Ecto neural progenitor cell (in vitro differentiated cells): ENCODE results near the gene CA10.

Experiments
- DNase-seq: peaks from one replicate; pipeline ENCODE4 v3.0.0-alpha.2; 2018; ENCODE audit warnings: low spot score

Gene CA10

DNA sequence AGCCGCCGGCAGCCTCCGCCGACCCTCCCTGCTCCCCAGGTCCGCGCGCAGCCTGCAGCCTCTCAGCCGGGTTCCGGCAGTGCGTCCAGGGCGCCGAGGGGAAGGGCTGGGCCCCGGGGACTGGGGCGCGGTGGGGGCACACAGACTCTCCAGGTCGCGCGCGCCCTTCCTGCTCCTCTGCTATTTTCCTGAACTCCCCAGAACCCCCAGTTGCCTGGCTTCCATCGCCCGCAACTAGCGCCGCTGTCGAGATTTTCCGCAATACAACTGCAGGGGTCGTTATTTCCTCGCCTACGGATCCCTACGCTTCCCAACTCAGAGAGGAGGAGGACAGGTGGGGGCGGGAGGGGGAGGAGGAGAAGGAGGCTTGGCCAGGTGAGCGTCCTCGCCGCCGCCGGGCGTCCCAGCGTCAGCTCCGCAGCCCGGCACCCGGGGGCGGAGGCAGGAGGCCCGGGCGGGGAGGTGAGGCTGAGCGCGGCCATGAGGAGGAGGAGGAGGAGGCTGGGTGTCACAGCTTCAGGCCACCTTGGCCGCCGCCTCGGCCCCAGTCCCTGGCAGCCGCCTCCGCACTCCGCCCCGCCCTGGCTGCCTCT, at the start of gene CA10:
Gene CA10, minus strand, starts transcription at position 265 of the 593 bp plus-strand sequence.
- DNase-seq = peak; percentile 74

DNA sequence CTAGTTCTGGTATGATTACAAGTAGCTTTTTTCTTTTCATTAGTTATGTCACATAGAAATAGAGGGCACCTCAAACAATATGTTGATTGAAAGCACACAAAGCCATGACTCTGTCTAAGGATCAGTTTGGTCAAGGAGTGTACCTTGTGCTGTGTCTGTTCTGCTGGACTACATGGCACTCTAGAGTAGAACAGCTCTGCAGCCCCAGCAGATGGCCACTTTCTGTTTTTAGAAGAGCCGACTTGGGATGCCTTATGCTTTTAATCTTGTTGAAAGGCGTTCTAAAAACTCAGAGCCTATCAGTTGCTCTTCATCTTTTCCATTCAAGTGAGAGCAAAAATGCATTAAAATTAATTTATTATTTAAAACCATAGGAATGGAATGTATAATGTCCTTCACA, 49.3 kb upstream of the CA10 start:
- DNase-seq = no peak

DNA sequence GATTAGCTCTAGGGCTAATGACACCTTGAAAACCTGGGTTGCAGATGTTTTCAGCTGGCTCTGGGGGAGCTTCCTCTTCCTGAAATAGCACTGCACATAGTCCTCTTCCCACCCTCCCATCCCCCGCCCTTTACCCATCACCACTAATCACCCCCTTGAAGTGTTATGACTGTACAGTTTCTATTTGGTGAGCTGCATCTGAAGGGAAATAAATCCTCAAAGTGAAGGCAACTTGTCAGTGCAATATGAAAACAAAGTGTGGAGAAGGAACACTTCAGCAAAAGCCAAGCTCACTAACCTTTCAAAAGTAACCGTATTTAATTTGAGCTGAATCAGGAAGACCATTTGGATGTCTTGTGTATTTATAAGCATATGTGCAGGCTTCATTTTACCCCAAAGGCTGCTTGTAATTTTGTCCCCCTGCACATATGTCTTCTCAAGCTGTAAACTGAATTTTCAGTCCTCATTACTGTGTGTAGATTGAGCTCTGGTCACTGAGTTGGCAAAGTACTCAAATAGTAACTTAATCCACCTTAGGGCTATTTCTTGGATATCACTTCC, 44.1 kb upstream of the CA10 start:
- DNase-seq = no peak

DNA sequence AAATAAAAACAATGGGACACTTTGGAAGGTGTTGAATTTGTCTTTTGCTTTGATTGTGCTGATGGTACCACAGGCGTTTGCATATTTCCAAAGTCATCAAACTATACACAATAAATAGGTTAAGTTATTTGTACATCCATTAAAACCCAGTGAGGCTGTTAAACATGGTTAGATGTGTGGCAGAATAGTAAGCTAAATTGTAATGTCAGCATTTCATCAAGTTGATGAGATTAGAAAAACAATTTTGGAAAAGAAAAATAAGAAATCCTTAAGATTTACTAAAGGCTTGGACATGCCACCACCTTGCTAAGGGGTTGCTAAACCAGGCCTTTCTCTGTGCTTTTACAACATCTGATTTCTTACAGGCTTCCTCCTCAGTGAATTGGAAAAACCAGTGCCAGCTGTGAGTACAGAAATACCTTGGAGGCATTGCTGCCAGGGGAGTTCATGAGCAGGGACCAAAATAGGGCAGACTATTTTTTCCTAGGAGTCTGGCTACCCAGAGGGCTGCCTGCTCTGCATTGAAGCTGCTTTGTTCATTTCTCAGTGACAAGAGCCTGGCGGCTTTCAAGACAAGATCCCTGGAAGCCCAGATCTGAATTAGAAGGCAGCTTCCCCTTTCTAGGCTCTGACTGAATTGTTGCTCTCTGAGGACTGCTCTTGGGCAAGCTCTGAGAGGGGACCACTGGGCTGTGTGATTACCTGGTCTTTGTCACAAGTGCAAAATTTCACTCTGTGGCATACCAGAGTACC, 43.4 kb upstream of the CA10 start:
- no peak for DNase-seq

DNA sequence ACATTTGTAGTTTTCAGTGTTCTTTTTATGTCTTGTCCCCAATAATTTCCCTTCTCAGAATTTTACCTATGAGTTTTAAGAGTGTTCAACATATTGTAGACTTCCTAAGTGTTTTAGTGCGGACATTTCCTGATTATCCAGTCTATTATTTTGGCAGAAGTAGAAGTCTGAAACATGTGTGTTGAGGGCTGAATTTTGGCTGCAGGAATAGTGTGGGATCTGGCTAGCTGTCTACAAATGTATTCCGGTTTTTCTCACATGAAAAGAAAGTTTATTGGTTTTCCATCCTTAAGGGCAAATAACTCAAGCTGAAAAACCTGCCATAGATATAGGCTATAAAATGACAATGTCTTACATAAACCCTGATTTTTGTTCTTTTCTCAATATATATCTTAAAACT, 33.0 kb upstream of the CA10 start:
- no peak for DNase-seq

DNA sequence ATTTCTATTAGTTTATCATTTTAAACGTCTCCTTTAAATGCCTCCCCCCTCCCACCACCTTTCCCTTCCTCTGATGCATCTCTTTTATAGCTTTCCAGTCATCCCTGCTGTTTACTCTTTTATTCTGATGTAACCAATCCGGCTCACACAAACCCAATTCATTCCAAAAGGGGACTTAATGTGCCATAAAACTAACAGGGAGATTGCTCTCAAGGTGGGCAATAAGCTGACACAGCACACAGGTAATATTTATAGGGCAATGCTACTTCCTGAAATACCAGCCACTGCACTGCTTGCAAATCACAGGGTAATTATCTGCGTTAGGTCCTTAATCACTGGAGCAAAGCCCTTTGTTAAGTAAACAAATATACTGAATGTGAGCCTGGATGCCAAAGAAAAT, 23.3 kb upstream of the CA10 start:
- DNase-seq = no peak

DNA sequence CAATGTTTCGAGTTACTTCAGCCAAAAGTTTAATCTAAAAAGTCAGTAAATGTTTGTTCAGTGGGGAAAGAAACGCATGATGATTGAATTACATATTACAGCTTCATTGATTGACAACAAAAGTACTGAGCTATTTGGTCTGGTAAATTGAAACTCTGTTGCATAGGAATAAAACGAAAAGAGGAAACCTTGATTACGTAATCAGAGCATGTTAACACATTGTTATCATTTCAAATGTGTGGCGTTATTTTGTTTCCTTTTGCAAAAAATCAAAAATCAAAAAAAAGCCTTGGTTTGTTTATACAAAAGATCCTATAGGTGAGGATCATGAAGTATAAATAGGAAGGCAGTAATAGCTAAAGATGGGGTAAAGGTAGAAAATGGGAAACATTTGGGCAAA, 19.5 kb upstream of the CA10 start:
- DNase-seq = no peak

DNA sequence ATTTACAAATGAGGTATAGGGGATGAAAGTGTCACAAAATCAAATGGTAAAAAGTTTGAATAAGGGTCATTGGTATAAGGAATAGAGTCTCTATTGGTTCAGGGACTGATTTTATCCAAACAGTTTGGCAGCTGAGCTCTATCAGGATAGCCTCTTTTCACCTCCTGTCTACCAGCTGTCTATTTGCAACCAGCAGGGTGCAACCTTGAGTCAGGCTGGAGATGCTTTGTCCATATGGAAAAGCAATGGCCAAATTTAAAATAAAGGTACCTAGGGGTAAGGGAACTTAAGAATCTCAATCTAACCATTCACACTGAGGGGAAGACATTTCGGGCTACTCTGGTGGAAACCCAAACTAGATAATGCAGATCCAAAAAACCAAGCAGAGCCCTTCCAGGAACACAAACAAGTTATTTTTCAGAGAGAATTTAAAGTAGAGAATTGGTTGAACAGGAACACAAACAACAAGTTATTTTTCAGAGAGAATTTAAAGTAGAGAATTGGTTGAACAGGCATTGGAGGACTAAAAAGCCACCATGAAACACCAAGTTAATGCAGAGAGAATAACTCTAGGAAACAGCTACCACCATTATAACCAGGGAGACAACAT, 12.6 kb upstream of the CA10 start:
- DNase-seq = peak; percentile 54

GRCh38 chr17:52160136-52160567, 1.6 kb upstream of the CA10 start:
- no peak for DNase-seq

DNA sequence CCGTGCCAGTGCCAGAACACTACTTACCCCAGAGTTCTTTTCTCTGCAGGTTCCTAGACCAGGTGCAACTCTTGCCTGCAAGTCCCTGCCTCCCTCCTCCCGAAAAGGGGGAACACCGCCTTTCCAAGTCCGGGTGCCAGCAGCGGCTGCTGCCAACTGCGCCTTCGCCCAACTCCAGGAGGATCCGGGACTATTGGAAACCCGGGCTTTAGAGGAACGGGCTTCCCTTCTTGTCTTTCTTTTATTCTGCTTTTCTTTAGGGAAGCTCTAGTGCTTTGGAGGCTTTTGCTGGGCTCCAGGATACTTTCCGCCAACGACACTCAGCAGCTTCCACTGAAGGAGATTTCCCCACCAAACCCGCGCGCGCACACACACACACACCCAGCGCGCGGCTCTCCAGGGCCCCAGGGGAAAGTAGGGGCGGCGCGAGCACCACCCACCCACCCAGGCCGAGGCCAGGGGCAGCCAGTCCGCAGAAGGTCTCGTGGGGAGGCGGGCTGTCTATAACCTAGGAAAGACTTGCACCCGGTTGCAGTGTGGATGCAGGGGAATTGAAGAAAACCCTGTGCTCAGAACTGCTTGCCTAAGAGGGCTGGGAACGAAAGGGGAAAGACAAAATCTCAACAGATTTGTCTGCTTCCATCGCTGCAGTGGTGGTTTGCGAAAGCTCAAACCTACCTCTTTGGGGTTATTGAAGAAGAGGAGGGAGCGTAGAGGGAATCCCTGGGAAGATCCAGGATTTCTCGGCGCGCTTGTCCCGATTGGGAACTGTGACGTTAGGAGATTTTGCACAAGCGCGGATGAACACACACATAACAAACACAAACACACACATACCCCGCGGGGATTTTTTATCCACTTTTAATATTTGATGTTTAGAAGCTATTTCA, 977 bp upstream of the CA10 start:
- DNase-seq = no peak

DNA sequence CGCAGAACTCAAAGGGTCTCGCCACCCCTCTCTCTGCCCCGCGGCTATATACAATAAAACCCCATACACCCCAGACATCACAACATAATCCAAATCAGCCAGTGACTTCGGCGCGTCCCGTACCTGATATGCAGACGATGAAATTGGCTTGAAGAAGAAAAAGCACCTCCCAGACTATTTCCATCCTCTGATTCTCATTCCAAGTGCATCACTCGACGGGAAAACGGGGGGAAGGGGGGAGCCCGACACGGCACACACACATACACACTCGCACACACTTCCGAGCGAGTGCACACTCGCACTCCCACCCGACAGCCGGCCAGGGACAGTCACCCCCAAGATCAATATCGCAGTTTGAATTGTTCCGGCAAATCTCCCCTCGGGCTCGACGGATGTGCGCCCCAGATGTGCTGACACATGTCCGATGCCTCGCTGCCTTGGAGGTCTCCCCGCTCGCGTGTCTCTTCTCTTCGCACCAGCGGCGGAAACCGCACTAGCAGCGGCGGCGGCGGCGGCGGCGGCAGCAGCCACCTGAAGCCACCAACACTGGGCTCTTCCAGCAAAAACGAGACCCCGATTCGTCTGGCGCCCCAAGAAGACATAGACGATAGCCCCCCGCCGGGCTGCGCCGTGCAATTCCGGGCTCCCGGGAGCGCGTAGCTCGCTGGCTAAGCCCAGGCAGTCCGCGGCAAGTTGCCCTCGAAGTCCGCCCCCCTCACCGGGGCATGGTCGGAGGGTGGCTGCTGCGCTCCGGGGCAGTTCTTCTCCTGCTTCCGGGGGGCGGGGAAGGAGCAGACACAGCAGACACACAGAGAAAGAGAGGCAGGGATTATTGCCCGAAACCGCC, 688 bp downstream of the CA10 start:
- DNase-seq = no peak

GRCh38 chr17:52156576-52157570, 1.6 kb downstream of the CA10 start:
- no peak for DNase-seq

GRCh38 chr17:52155301-52155700, 3.2 kb downstream of the CA10 start:
- DNase-seq = no peak

- no peak for DNase-seq
These were observed 4.0 kb downstream of the CA10 start for GRCh38 chr17:52154466-52154865.

GRCh38 chr17:52150935-52151334, 7.6 kb downstream of the CA10 start:
- DNase-seq = no peak

- DNase-seq = no peak
These were observed 8.9 kb downstream of the CA10 start for GRCh38 chr17:52149626-52150025.

DNA sequence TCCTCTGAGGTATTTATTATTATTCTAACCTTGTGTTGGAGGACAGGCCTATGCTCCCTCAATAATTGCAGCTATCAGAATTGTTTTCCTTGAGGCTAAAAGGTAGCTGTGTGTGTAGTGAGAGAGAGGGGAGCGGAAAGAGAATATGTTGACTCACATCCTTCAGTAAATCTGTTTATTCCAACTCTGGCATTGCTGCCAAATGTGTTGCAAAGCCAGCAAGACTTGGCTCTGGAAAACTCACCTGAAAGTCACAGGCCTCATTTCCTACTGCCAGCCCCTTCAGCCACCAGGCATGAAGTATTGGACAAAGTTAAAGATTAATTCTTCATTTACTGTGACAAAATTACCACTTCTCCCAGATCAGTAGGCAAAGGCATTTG, 9.6 kb downstream of the CA10 start:
- no peak for DNase-seq

DNA sequence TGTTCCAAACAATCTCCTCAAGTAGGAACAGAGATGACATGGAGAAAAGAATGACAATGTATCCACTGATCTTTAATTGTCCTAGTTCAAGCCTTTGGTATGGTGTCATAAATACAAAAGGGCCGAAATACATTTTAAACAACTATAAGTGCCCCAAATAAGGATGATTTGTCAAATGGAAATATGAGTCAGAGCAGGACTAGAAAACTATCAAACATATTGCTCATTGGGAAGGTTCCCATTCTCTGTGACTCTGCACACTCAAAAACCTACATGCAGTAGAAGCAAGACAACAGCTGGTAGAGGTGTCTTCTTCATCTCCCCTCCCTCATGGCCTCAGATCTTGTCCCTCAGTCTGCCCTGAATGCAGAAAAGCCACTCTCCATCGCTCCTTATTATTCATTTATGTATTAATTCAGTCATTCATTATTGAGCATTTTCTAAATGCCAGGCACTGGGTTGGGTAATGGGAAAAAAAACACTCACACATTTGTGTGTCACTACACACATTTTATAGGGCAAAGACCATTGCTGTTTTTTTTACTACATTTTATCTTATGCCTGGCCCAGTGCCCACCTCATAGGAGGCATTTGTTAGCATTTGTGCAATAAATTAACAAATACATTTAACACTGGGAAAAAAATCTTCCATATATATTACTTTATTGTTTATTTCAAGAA, 10.1 kb downstream of the CA10 start:
- no peak for DNase-seq

DNA sequence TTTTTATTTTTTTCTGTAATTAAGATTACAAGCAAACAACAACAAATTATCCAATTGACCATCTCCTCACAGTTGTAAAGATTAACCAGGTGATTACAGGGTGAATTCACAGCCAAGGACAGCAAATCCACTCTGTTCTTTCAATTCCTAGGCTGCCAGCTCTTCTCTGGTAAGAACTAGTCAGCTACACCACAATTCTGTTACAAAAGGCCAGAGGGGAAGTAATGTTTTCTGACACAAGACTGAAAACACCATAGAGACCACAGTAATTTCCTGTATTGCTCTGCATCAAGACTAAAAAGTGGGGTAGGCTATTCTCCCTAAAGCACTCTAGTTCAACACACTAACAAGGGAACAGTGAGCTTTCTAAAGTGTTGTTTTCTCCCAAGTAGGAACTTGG, 10.6 kb downstream of the CA10 start:
- no peak for DNase-seq
